GM18519 (cell line): ENCODE measurements around the gene GIT1.

ENCODE experiments used
- ATAC-seq: cut with Tn5 transposase; IDR thresholded peaks from one replicate; pipeline ENCODE4 v1.9.1; 2021; ENCODE audit warnings: mild to moderate bottlenecking, moderate library complexity; ENCODE audit not compliant: unreplicated experiment, low FRiP score

Gene GIT1

GRCh38 chr17:29616300-29617048, 27.0 kb upstream of the GIT1 start:
- no peak for ATAC-seq

GRCh38 chr17:29615492-29616299, 26.2 kb upstream of the GIT1 start:
- ATAC-seq = no peak

GRCh38 chr17:29615048-29615385, 25.6 kb upstream of the GIT1 start:
- ATAC-seq = no peak

GRCh38 chr17:29614349-29615047, 25.1 kb upstream of the GIT1 start:
- no peak for ATAC-seq

- ATAC-seq = no peak
Measured at GRCh38 chr17:29613856-29614255, 24.4 kb upstream of the GIT1 start.

- ATAC-seq = no peak
Measured at GRCh38 chr17:29613352-29613837, 23.9 kb upstream of the GIT1 start.

- no peak for ATAC-seq
Measured at GRCh38 chr17:29612404-29613280, 23.2 kb upstream of the GIT1 start.

- ATAC-seq = no peak
Measured at GRCh38 chr17:29612094-29612403, 22.6 kb upstream of the GIT1 start.

- ATAC-seq = no peak
Measured at GRCh38 chr17:29611351-29612093, 22.1 kb upstream of the GIT1 start.

GRCh38 chr17:29610395-29610794, 20.9 kb upstream of the GIT1 start:
- no peak for ATAC-seq

- ATAC-seq = no peak
Measured at GRCh38 chr17:29608986-29609385, 19.5 kb upstream of the GIT1 start.

- ATAC-seq = no peak
Measured at GRCh38 chr17:29607557-29608195, 18.2 kb upstream of the GIT1 start.

GRCh38 chr17:29603109-29603674, 13.7 kb upstream of the GIT1 start:
- no peak for ATAC-seq

GRCh38 chr17:29597361-29598172, 8.1 kb upstream of the GIT1 start:
- ATAC-seq = no peak

GRCh38 chr17:29596811-29597210, 7.4 kb upstream of the GIT1 start:
- ATAC-seq = no peak

- no peak for ATAC-seq
Measured at GRCh38 chr17:29595943-29596774, 6.7 kb upstream of the GIT1 start.
